IPS DF 4.7 (cell line): ENCODE results near the gene ELL2.
"Not testable (repeated sequence)": the region's sequence is repeated elsewhere in the genome, so short reads cannot be mapped to it uniquely, and the experiment has no call there.

Source experiments
- DNase-seq: peaks from one replicate; pipeline ENCODE4 v3.0.0-alpha.2; 2013; ENCODE audit warnings: low spot score; ENCODE audit errors: extremely low read depth

Gene ELL2

DNA sequence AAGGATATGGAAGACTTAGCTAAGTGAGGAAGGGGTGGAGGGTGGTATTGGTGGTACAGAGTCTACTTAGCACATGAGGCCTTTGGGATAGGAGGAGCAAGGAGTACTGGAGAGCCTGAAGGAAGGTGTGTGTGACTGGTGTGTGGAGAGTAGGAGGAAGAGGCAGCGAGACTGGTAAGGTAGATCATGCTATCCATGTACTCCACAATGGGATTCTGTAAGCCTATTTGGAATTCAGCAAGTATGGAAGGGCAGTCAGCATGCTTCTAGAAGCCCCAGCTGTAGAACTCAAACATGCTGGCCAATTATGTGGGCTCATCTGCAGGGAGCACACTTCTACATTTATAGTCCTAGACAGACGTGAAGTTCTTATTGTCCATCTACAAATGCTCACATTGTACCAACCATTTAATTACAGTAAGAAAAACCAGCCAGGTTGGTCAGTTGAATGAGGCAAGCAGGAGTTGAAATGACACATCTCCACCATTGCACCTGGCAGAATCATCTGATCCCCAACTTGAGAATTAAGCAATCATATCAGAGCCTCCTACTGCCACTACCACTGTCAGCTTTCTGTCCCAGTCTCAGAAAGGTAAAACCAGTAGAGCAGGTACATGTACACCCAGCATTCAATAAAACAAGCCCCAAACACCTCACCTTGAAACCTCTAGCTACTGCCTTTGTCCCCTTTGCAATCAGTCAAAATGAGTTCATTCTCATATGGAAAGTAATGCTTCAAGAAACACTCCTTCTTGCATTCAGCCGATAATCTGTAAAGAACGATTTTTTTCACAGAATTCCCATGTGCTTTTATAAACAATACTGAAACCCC lies 78.2 kb downstream of the ELL2 start:
- DNase-seq = no peak

DNA sequence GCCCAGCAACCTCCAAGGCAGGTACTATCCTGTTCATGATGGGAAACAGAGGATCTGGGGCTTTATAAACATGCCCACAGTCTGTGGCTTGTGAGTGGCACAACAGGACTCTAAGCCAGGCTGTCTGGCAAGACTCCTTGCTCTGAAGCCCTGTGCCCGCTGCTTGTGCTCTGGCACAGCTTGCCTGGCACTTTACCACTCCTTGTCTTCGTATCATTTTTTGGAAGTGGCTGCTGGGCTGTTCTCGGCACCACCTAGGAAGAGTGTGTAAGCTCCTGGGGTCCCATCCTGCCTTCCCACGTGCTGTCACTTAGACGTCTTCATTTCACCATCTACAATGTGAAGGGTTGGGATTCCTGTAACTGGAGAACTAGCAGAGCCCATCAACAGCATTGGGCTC lies 79.8 kb downstream of the ELL2 start:
- DNase-seq = no peak

DNA sequence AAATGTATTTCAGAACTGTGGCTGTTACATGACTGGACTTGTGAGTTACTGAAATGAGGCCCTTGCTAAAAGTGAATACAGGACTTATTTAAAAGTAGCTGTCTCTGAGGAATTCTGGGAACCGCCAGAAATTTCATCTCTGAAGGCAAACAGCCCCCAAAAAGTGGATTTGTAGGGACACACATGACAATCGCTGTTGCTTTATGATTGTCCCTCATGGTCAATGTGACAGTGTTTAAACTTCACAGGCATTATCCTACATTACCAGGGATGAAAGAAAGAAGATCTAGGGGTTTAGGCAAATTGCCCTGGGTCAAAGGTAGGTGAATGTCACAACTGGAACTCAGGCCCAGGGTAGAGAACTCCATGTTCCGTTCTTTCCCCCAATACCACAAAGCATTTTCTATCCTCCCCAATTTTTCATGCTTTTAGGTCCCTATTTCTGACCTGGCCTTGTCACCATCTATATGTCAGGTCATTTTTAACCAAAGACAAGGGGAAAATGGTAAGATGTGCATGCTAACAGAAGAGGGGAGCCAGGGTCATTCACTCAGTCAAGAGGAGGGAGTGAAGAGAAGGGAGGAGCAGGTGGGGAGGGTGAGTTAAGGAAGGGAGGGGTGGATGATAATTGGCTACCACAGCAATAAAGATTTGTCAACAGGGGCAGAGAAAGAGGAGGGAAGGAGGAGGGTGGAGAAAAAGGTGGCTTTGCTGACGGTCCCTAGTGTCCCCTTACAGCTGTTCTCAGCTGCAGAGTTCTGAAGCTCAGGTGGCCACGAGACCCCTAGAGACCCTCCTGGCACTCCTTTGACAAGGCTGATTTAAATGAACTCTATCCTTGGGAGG lies 81.3 kb downstream of the ELL2 start:
- no peak for DNase-seq

DNA sequence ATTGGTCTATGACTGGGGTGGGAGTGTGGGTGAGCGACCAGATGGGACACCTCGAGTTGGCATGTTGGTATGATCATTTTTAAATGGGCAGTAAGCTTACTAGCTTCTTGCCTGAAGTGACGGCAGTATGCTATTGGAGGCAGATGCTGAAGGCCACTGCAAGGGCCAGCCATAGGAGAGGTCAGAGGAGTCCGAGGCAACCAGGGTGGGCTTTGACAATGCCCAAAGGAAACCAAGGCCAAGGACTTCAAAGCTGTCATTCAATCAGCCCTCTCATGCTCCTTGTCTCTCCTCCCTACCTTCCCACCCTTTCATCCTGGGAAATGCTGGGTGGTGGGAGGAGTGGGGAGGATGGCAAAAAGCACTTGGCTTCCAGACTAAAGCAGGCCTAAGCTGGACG lies 82.0 kb downstream of the ELL2 start:
- no peak for DNase-seq

DNA sequence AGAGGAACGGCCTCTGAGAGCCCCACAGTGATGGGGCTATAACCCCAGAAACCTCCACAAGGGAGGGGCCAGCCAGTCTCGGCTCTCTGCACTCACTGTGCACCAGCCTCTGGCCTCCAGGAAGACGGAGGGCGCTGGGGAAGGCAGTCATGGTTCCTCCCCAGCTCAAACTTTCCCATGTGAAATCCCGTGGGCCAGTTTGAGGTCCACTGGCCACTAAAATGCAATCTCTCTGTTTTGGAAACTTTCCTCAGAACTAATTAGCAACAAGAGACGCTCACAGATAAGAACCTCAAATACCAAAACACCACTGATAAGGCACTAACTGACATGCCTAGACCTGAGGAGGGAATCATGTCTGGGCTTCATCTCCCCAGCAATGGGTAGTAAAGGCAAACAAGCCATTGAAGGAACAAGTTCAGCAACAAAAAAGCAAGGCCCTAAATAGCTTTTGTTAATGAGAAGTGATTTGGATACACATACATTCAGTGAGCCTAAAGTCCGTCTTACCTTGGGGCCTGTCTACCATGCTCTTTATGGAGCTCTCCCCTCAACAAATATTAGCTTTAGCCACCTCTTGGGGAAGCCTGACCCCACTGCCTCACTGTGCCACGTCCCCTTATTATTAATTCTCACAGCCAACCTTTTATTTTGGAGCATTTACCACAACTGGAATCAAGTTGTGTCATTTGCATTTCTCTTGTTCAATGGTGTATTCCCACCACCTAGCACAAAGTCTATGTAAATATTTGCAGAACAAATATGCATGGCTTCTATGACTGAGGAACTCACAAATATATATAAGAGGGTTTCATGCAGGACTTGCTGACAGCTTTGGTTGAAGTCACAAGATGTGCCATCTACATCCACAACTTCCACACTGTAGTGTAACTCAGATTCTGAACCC lies 83.0 kb downstream of the ELL2 start:
- DNase-seq = no peak

DNA sequence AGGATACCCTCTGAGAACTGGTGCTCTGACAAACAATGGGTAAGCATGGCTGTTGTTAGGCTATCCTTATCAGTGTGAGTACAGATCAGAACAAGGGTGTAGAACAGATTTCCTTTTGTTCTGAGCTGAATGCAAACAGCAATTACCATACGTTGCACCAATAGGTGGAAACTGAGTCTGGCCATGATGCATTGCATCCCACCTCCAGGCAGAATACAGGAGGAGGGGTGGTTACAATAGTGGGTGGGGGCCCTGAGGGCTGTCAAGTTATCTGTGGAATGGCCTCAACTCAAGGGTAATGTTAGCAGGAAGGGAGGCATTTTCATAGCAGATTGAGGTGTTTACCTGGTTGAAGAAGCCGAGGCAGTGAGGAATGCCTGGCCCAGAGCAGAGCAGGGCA lies 84.9 kb downstream of the ELL2 start:
- no peak for DNase-seq

DNA sequence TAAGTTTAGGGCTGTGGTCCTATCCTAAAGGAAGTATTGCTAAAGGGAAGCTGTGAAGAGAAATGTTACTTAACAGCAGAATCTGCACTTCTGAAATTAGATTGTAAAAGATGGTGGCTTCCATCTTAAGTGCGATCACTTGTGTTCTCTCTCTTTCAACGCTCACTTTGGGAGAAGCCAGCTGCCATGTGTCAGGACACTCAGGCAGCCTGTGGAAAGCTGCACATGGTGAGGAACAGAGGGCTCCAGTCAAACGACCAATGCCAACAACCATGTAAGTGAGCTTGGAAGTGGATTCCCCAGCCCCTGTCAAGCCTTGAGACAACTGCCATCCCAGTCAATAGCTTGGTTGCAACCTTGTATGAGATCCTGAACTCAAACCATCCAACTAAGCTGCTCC lies 87.4 kb downstream of the ELL2 start:
- no peak for DNase-seq

DNA sequence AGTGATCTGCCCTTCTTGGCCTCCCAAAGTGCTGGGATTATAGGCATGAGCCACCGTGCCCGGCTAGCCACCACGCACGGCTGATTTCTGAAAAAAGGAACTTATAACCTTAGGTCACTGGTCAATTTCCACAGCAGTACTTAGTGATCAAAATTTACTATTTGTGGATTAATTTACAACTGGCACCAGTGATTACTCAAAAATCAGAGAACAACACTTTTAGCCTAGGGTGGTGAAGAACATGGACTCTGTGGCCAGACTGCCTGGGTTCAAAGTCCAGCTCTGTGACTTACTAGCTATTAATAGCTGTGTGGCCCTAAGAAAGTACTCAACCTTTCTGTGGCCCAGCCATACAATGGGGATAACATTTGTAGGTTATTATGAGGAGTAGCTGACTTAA lies 88.3 kb downstream of the ELL2 start:
- no peak for DNase-seq

DNA sequence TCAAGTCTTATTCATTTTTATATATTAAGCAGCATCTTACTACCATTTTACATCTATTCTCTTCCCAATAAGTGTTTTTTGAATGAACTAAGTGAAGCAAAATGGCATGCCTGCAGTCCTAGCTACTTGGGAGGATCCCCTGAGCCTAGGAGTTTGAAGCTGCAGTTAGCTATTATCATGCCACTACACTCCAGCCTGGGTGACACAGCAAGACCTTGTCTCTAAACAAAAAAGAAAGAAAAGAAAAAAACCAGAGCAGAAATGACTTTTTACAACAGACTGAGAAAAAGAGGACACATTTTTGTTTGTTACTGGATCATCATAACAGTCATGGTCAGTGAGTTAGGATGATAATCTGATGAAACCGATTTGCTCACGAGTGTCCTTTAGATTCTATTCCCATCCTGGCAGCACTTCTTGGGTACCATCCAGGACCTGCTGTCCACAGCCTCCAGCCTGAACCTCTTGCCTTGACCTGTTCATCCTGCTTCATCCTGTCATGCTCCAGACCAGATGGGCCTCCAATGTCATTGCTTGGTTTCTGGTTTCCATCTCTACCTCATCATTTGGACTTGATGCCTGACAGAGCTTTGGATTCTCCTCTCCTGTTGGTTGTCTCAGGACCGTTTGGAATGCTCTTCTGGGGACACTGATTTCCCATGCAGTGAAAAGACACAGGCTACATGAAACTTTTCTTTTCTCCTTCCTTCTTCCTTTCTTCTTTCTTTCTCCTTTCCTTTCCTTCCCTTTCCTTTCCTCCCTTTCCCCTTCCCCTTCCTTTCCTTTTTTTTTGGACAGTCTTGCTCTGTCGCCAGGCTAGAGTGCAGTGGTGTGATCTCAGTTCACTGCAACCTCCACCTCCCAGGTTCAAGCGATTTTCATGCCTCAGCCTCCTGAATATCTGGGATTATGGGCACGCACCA lies 89.0 kb downstream of the ELL2 start:
- no peak for DNase-seq

DNA sequence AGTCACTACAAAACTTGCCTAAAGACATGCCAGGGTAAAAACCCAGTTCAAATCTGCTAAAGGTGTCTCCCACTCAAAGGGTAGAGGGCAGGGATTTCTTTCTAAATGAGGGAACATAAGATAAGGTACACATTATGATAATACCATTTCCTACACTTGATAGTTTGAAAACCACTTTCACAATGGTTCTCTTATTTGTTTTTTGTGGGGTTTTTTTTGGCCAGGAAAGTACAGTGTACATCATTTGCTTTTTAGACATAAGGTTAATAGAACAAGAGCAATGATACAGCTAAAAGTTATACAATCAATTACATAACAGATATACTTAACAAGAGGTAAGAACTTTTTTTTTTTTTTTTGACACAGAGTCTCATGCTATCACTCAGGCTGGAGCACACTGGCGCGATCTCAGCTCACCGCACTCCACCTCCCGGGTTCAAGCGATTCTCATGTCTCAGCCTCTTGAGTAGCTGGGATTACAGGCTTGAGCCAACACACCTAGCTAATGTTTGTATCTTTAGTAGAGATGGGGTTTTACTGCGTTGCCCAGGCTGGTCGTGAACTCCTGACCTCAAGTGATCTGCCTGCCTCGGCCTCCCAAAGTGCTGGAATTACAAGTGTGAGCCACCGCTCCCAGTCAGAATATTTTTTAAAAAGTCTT lies 90.4 kb downstream of the ELL2 start:
- DNase-seq = no peak

DNA sequence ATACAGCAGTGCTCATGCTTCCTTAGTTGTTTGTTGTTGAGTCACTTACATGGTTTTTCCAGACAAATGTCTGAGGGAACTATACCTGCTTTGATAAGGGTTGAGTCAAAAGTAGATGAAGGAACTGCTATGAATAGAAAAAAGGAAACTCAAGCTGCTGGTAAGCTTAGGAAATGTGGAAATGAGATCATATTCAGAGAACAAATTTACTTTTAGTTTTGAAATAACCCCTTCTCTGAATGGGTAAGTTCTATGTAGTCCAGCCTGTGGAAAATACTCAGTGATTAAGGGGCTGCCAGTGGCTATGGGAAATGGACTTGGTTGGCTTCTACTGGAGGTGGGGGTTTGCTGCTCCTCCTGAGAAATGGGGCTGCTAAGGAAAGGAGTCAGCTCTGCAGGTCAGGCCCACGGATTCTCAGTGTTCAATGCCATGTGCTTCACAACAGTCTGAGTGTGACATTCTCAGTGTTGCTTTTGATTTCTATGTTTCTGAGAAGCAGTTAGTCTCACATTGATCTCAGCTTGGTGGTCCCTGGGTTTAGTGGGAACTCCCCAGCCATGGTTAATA lies 91.5 kb downstream of the ELL2 start:
- no peak for DNase-seq

DNA sequence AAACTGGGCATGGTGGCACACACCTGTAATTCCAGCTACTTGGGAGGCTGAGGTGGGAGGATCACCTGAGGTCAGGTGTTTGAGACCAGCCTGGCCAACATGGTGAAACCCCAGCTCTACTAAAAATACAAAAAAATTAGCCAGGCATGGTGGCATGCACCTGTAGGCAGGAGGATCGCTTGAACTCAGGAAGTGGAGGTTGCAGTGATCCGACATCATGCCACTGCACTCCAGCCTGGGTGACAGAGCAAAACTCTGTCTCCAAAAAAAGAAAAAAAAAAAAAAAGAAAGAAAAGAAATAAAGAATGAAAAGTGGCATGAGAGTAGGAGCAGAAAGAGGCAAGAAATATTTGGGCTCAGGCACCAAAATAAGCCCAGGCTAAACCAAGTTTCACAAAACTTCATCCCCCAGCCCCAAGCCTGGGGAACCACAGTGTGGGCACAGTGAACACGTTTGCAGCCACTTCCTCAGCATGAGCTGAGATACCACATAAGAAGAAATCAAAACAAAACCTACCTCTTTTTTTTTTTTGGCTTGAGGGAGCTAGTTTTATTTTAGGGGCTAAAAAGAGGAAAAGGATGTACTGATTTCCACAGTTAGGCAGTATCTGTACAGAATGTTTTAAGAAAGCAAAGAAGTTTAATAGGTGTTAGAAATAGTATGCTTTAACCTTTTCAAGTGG lies 92.3 kb downstream of the ELL2 start:
- not testable (repeated sequence) for DNase-seq

DNA sequence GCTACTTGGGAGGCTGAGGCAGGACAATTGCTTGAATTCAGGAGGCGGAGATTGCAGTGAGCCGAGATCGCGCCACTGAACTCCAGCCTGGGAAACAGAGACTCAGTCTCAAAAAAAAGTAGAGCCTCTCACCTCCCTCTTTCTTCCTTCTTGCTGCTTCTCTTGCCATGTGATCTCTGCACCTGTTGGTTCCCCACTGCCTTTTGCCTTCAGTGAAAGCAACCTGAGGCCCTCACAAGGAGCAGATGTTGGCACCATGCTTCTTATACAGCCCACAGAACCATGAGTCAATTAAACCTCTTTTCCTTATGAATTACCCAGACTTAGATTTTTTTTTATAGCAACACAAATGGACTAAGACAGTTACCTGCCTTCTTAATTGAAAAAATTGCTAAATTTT lies 93.5 kb downstream of the ELL2 start:
- no peak for DNase-seq

DNA sequence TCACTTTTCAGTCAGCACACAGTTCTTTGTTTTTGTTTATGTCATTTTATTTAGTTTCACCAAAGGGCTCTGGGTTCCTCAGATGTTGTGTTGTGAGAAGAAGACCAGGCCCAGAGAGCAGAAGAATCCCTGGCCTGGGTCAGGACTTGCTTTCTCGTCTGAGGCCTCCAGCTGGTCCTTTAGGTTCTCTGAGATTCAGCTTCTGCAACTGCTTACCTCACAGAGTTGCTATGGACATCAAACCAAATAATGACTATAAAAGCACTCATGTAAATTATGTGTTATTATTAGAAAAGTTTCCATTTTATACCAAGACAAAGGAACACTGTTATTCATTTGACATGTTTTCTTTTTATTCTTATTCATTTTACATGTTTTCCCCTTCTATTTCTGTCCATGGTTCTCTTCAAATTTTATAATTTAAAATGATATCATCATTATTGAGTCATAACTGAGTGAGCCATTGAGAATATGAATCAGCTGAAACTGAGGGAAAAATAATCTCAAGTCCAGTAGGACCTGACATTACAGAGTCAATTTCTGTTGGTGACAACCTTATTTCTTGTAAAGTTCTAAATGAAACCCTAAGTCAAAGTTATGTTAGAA lies 95.1 kb downstream of the ELL2 start:
- no peak for DNase-seq

DNA sequence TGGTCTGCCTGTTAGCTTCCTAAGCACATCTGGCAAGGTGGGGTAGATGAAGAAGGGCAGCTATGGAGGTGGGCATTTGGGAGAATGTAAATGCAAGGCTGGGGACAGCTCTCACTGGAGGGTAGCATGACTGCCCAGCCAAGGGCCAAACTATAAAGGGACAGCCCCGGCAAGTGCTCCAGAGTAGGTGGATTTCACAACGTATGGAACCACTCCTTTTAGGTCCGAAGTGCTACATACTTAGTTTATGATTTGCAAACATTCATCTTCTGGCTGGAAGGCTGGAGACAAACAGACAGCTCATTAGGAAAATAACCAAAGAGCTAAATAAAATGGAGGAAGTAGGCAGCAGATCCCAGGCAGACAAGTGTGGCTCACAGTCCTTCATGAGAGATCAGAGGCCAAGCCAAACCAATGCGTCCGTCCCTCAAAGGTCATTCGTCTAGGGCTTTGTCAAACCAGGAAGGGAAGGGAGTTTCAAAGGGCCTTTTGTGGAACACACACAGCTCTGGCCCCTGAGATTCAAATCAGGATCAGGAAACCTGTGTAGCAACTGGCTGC lies 96.6 kb downstream of the ELL2 start:
- no peak for DNase-seq

DNA sequence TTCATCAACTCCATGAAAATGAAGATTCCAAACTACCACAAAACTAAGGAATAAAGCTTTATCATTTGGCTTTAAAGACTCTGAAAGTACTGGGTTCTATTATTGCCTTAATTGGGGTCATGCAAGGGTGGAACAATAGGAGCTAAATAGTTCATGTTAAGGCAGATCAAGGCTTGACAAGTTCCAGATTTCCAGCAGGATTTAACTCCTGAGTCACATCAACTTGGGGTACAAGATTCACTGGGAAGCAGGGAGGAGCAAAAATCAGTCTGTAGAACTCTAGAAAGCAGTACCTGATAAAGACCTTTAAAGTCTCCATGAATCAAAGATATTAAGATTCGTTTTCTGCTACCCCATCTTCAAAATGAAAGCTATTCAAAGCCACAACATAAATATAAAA lies 97.2 kb downstream of the ELL2 start:
- DNase-seq = no peak

DNA sequence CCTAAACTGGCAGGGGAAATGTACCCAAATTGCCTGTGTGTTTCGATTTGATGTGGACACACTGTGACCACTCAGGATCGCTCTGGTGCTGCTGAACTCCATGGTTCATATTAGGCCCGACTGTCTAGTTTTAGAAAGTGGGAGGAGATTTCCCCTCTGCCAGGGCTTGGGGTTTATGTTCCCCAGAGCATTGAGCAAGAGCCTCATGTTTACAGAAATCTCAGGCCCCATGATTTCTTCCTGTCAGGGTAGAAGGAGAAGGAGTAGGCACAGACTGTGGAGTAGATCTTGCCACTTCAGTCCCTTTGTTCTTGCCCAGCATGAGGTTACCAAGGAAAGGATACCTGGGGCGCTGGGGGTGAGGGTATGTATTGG lies 98.3 kb downstream of the ELL2 start:
- DNase-seq = no peak

DNA sequence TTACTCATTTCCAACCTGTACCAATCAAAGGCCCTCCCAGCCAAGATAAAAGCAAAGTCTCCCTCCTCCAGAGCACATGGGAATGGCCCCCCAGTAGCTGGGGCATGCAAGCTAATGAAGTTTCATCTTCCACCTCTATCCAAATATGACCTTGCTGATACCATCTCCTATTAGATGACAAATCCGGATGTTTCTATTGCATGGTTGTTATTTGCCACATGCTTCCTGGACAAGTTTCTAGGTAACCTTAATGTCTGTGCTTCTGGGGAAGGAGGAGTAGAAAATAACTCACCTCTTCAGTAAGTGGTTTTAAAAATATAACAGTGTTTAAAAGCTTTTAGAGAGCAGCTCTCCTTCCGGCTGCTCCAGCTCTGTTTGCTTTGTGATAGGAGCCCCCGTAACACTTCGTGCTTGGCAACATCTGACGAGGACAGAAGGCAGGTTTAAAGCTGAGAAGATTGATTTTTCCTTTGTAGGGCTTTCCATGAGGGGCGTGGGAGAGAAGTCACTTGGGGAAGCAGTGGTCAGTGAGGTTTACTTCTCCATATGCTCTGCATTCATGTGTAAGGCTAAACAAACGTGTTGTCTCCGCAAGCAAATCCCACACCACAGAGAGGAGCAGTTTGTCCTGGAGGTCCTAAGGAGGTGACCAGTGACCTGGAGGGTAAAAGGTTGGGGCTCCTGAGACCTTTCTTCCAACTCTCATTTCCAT lies 98.8 kb downstream of the ELL2 start:
- DNase-seq = no peak
